ENCODE results near the gene AHCYL1. TPM values are rescaled to one million over a fixed set of nuclear protein-coding genes. Genes with fewer than 3 reads are reported as not detected.
"Not testable (repeated sequence)": the region's sequence is repeated elsewhere in the genome, so short reads cannot be mapped to it uniquely, and the experiment has no call there.

AHCYL1 gene
- polyA plus RNA-seq, 3 donors = 104 to 123 (median 117) TPM

GRCh38 chr1:110017792-110018191 lies 33.2 kb downstream of the AHCYL1 start:
- no peak for DNase-seq (ENCODE audit: extremely low read depth in 1 of 11, low read depth in 9 of 11, low spot score in 4 of 11)

- no peak for DNase-seq (ENCODE audit: extremely low read depth in 1 of 11, low read depth in 9 of 11, low spot score in 4 of 11)
Measured at GRCh38 chr1:110018396-110018795, 33.8 kb downstream of the AHCYL1 start.

- no peak for DNase-seq (ENCODE audit: extremely low read depth in 1 of 11, low read depth in 9 of 11, low spot score in 4 of 11)
Measured at GRCh38 chr1:110019770-110020169, 35.2 kb downstream of the AHCYL1 start.

- DNase-seq (ENCODE audit: extremely low read depth in 1 of 11, low read depth in 9 of 11, low spot score in 4 of 11) = no peak
Measured at GRCh38 chr1:110021285-110021684, 36.7 kb downstream of the AHCYL1 start.

- no peak for DNase-seq (ENCODE audit: extremely low read depth in 1 of 11, low read depth in 9 of 11, low spot score in 4 of 11)
Measured at GRCh38 chr1:110024613-110025012, 40.0 kb downstream of the AHCYL1 start.

GRCh38 chr1:110030687-110031086 lies 46.1 kb downstream of the AHCYL1 start:
- DNase-seq (ENCODE audit: extremely low read depth in 1 of 11, low read depth in 9 of 11, low spot score in 4 of 11) = not testable (repeated sequence)

GRCh38 chr1:110032327-110032726 lies 47.8 kb downstream of the AHCYL1 start:
- DNase-seq (ENCODE audit: extremely low read depth in 1 of 11, low read depth in 9 of 11, low spot score in 4 of 11) = no peak

- DNase-seq (ENCODE audit: extremely low read depth in 1 of 11, low read depth in 9 of 11, low spot score in 4 of 11) = no peak
Measured at GRCh38 chr1:110033421-110033820, 48.9 kb downstream of the AHCYL1 start.

- no peak for DNase-seq (ENCODE audit: extremely low read depth in 1 of 11, low read depth in 9 of 11, low spot score in 4 of 11)
Measured at GRCh38 chr1:110034040-110034450, 49.5 kb downstream of the AHCYL1 start.

GRCh38 chr1:110034451-110035235 lies 50.1 kb downstream of the AHCYL1 start, which contains the start of gene STRIP1:
Gene STRIP1 (plus strand): TSS chr1:110034624. CDS start chr1:110034638, 14 bp downstream.
- DNase-seq (ENCODE audit: extremely low read depth in 1 of 11, low read depth in 9 of 11, low spot score in 4 of 11) = peak; percentile 85 to 95 (median 93)

GRCh38 chr1:110035236-110035752 lies 50.7 kb downstream of the AHCYL1 start:
- peak in 2 of 11 donors; percentile 25 to 43 for DNase-seq (ENCODE audit: extremely low read depth in 1 of 11, low read depth in 9 of 11, low spot score in 4 of 11)

- no peak for DNase-seq (ENCODE audit: extremely low read depth in 1 of 11, low read depth in 9 of 11, low spot score in 4 of 11)
Measured at GRCh38 chr1:110038271-110038670, 53.7 kb downstream of the AHCYL1 start.

- no peak for DNase-seq (ENCODE audit: extremely low read depth in 1 of 11, low read depth in 9 of 11, low spot score in 4 of 11)
Measured at GRCh38 chr1:110039641-110040040, 55.1 kb downstream of the AHCYL1 start.

- no peak for DNase-seq (ENCODE audit: extremely low read depth in 1 of 11, low read depth in 9 of 11, low spot score in 4 of 11)
Measured at GRCh38 chr1:110040548-110040947, 56.0 kb downstream of the AHCYL1 start.

- DNase-seq (ENCODE audit: extremely low read depth in 1 of 11, low read depth in 9 of 11, low spot score in 4 of 11) = no peak
Measured at GRCh38 chr1:110043016-110043415, 58.5 kb downstream of the AHCYL1 start.

GRCh38 chr1:110047463-110047862 lies 62.9 kb downstream of the AHCYL1 start:
- DNase-seq (ENCODE audit: extremely low read depth in 1 of 11, low read depth in 9 of 11, low spot score in 4 of 11) = no peak

GRCh38 chr1:110048240-110048639 lies 63.7 kb downstream of the AHCYL1 start:
- no peak for DNase-seq (ENCODE audit: extremely low read depth in 1 of 11, low read depth in 9 of 11, low spot score in 4 of 11)

- no peak for DNase-seq (ENCODE audit: extremely low read depth in 1 of 11, low read depth in 9 of 11, low spot score in 4 of 11)
Measured at GRCh38 chr1:110048923-110049601, 64.5 kb downstream of the AHCYL1 start.

GRCh38 chr1:110049801-110050601 lies 65.4 kb downstream of the AHCYL1 start:
- no peak for DNase-seq (ENCODE audit: extremely low read depth in 1 of 11, low read depth in 9 of 11, low spot score in 4 of 11)
